GM19238 (cell line): ENCODE measurements around the gene IKZF1.

Experiments used
- DNase-seq: peaks from one replicate; pipeline ENCODE4 v3.0.0; 2011; ENCODE audit warnings: low spot score; ENCODE audit not compliant: insufficient read length

The IKZF1 gene

DNA sequence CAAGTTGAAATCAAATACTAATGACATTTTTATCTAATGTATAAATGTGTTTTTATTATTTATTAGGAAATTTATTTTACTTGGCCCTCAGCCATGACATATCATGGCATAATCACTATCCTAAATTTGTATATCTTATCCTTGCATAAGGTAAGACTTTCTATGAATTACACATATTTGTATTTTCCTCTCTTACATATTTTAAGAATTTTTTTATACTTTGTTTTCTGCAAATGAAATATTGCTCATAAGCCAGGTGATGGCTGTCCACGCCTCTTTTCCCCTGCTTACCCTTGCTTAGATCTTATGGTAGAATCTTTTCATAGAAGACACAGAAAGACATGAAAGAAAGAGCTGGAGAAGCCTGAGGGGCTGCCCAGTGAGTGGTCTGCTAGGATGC lies 48.2 kb downstream of the IKZF1 start:
- DNase-seq: no peak

DNA sequence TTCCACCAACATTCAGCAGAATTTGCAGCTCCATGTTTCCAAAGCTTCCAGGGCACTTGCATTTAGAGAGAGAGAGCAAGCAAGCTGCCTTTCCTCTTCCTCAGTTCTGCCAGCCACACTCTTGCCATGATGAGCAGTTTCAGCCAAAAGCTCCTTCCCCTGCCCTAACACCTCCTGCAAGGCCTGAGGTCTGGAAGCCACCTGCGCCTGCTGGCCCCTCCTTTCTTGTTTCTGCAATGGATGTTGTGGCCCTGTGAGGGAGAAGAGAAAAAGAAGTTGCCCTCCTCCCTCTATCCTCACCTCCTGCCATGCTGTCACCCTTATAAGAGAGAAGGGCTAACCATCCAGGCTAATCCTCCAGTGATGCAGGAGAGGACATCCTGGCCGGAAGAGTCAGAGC lies 48.7 kb downstream of the IKZF1 start:
- no peak for DNase-seq

DNA sequence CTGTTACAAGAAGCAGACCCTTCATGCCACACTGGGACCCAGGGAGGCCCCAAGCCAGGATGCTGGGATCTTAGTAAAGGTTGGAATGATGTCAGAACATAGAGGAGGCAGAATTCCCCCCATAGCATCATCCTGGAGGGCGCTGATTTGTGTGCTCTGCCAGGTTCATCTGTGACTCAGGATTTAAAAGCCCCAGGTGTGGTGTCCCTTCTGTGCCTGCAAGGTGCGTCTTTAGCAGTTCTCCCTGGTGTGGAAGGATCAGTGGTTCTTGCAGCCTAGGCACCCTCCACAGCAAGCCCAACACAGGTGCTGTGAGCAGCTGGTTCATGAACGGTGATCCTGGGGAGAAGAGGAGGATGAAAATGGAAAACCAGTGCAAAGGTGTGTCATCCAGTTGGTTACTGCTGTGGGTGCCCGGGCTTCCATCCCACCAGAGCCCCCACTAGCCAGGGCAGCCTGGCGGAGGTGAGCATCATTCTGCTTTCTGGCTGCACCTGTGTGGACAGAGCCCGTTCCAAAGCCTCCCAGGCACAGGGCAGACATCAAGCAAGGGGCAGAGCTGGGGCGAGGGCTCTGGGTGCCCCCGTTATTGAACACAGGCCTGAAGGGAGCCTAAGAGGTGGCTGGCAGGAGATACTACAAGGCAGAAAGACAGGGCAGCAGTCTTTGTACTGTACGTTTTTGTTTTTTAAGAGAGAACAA lies 49.5 kb downstream of the IKZF1 start:
- no peak for DNase-seq

DNA sequence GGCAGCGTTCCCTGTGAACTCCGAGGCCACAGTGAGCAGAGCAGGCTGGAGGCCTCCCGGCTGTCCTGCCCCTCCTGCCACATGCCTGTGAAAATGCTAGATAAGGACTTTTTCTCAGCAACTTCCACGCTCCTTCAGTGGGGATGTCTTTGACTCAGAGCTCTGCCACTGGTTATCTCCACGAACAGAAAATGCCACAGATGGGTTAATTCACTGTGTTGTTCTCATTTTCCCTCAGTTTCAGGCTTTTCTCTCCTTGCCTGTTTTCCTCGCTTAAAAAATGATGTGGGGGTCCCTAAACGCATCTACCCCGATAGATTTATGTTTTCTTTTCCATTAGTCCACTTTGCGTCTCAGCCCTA lies 51.3 kb downstream of the IKZF1 start:
- no peak for DNase-seq

DNA sequence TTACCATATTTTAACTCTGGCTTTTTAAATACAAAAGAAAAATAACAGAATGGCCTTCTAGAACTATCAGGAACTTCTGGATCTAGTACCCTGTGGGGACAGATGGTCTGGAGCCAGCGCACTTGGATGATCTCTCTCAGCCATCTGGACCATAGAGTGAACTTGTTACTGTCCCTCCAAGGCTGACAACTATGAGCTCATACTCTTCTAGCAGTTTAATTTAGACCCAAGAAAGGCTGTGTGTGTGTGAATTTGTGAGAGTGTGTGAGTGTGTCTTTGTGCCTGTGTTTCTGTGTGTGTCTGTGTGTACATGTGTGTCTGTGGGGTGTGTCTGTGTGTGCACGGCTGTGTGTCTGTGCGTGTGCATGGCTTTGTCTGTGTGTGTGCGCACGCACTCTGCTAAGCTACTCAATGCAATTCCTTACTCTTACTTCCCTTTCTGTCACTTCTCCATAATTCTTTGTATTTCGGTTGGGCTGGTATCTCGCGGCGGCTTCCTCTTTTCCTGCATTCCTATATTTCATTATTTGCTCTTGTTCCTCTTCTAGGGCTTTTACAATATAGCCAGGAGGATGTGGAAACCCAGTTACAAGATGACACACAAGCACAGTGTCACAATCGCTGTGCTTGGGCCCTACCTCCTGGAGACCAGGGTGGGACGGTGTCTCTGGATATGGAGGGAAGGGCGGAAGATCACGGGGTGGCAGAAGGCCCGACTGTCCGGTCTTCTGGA lies 51.9 kb downstream of the IKZF1 start:
- DNase-seq: no peak

DNA sequence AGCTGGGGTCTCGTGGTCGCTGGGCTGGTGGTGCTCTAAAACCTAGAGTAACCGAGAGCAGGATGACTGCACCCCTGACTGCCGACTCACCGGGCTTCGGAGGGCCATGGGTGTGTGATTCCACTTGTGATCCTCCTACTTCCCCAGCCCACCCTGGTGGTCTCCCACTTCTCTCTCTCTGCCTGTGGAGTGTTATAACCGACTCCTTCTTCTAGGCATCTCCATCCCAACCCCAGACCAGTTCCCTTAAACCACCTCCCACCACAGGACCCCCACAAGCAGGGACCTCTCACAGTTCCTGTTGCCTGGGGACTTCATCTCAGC lies 52.4 kb downstream of the IKZF1 start:
- DNase-seq: no peak

DNA sequence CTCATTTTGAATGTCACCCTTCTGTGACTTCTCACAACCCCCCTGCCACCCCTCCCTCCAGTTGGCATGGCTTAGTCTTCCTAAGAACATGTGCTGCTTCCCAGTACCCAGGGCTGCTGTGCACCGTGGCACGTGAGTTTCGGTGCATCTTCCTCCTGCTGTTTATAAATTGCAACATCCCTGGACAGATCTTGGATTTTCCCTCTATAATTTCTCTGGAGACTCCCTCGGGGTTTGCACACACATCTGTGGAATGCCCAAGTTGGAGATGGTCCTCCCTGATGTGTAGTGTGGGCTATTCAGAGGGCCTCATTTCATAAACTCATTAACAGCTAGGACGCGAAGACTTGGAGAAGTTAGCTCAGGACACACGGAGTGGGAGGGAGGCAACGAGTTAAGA lies 52.9 kb downstream of the IKZF1 start:
- DNase-seq: no peak

DNA sequence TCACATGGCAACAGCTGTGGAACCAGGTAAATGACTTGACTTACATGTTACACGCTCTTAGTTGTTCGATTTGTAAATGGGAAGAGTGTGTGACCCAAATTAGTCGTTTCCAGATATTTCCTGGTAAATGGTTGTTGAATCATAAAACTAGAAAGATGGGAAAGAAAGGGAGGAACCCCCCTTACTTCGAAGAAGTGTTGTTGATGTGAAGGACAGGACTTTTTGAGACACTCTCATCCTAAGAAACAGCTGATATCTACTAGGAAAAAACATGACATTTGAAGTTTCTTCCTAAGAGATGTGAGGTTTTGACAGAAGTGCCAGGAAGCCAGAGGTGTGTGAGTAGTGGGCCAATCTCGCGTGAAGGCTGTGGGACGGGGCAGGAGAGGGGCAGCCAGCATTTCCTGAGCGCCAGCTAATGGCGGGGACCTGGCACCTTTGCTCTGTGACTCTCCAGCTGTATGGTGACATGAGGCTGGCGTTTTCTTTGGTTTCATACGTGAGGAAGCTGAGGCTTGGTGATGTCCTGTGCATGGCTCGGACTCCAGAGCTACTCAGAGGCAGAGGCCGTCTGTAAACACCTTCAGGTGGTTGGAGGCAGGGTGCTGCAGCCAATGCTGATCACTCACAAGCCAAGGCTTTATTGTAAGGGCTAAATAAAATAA lies 53.7 kb downstream of the IKZF1 start:
- DNase-seq: no peak

DNA sequence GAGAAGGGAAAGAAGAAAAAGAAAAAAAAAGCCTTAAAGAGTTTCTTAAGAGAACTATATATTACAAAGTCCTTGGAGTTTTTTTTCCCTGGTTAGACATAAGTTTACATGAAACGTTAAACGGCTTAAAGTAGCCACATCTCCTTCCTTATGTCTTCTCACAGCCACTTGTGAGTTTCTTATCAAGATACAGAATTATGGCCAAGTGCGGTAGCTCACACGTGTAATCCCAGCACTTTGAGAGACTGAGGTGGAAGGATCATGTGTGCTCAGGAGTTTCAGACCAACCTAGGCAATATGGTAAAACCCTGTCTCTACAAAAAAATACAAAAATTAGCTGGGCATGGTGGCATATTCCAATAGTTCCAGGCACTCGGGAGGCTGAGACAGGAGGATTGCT lies 54.3 kb downstream of the IKZF1 start:
- no peak for DNase-seq

DNA sequence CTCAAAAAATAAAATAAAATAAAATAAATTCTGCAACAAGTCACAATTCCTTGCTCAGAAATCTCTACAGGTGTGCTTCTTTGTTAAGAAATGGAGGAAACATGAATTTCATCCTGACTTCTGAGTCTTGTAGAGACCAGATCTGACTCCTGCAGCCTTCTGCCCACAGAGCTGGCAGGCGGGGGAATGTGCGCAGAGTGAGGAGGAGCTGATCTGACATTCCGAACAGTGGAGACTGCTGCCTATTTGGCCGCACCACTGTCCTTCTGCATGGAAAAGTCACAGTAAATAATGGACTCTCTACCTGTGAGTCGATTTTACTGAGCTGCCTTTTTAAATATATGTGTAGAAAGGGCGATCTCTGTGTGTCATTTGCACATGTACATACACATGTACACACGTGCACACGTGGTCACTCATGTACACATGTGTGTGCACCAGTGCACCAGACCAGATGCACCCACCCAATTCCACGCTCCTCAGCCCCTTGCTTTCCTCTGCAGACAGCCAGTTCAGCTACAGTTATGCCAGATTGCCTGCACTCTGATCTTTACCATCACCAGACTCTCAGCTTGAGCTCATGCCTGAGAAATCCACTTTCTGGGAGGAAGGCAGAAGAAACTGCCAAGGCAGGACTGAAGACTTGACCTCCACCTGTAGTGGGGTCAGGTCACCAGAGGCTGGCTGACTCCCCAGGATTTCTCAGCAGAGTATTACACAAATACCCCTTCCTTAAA lies 54.9 kb downstream of the IKZF1 start:
- no peak for DNase-seq

DNA sequence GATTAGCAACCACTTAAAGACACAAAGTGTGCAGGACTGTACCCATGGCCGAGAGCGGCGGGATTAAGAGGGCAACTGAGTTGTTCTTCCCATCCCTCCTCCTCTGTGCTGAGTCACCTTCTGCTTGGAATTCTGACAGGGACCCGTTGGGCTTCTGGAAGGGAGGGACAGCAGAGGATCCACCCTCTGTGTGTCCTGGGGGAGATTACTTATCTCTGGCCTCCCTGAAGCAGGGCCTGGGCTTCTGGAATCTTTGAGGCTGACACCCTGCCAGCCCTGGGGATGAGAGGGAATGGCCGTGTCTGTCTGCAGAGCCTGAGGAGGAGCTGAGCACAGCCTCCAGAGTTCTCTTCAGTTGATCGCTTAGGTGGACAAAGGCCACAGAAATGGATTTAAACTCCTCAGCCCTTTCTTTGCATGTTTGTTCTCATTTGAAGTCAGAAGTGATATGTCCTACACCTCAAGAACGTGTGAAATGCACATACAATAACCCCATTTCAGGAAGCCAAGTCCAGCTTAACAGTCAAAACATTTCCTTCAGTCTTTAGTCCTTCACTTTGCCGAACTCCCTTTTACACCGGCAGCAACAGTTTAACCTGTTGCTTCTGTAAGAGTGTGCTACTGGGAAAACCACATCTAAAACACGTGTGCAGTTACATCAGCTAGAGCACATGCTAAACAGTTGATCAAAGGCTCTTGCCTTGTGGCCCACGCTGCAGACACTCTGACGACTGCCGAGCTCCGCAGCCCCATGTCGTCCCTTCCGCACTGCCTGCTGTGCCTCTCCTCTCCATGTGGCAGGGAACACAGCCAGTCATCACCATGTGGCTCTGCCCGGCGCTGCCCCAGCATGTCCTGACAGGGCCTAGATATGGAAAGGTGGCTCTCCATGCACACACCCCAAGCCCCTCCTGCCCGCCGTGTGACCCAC lies 55.7 kb downstream of the IKZF1 start:
- no peak for DNase-seq

DNA sequence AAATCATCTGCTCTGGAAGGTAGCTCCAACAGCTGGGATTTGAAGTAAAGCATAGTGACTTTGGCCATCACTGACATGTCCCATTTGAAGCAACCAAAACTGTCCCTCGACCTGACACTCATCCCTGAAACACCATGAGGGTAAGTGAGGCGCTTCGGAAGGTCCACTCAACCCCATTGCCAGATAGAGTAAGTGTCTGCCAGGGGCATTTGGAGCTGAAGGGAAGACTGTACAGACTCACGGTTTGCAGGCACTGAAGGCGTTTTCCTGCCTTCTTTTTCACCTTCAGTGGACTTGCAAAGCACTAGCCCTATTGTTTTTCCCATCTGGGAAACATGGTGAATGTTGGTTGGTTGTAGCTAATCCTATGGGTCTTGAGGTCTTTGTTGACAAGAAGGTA lies 57.6 kb downstream of the IKZF1 start:
- DNase-seq: no peak

DNA sequence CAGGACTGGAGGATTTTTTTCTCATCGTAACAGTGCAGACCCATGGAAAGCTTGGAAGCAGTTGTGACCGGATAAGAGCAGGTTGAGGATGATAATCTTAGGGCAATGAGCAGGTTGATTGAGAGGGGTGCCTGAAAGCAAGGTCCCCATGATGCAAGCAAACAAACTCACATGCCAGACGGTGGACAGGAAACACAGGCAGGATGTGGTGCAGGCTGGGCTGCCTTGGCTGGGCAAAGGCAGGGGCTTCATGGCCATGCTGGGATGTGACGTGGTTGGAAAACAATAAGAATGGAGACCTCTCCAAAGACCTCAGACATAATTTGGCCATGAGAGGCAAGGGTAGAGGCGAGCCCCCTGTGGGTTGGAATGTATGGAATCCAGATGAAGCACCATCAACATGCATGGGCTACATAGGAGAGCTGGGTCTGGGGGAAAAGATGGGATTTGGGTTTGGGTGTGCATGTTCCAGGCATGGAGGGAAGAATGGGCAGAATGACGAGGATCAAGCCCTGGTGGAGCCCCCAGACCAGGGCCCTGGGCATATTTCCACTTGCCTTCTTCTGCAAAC lies 58.3 kb downstream of the IKZF1 start:
- DNase-seq: no peak

DNA sequence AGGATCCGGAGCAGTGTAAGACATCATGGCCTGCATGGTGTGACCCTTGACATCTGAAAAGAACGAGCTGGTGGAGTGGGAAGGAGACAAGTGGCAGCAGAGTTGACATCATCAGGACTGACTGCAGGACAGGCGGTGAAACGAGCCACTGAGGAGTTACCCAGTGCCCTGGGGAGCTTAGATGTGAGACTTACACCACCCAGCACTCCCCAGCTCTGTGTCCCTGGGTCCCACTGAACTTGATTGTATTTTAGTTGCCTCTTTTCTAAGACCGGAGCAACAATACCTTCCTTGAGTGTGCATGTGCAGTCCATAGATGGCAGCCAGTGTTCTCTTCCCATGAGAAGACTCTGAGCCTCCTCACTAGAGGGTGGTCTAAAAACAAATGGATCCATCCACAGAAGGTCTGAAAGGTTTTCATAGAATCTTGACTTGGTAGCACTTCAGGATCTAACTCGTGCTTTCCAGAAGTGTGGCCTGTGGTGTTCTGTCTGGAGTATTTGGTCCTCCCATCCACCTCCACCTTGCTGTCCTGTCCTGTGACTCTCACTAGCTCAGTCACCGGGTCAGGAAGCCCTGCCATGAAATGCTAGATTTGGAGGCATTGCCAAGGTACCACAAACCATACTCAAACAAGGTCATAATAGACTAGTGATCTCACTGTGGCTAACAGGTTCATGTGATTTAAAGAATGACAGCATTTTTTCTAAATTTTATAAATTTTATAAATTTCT lies 59.0 kb downstream of the IKZF1 start:
- DNase-seq: no peak

DNA sequence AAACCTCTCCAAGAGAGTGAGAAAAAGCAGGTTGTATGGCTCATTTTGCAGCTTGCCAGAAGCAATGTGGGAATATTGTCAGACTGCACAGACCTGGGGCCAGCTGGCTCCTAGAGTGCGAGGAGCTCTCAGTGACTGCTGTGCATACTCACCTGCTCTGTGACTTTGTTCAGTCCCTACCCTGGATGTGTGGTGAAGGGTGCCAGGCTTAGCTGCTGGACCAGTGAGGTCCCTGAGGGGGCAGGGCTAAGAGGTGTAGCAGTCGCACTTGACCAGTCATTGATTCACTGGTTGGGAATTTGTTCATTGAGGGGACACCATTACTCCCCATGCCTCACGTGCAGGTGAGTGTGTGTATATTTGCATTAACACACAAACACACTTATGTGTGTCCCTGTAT lies 60.1 kb downstream of the IKZF1 start:
- DNase-seq: no peak

DNA sequence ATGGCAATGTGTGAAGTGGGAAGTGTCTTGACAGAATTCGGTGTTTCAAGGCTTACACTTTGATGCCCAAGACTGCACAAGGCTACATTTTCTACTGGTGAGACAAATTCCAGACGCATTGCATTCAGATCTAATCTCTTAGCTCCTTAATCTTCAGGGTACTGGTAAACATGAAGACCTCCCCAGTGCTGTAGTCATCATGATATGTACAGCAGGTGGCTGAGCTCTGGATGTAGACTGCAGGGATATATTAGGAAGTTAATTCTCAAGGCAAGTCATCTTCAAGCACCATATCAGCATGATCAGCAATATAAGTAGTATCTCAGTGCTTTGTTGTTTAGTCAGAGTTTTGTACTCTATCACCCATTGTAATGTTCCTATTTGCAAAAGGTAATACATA lies 61.8 kb downstream of the IKZF1 start:
- no peak for DNase-seq

DNA sequence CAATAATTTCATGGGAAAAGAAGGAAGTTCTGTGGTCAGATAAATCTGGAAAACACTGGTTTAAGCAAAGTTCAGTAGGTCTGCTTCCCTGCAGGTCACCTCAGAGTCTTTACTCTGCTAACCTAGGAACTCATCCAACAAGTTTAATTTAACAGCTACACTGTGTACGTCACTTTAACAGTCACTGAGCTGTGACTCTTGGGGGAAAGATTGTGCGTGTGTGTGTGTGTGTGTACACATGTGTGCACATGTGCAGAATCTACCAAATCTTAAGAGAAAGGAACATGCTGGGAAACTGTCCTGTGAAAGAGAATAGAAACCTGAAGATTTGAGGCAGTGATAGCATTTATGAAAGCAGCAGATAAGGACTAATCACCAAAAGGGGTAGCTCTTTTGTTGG lies 62.6 kb downstream of the IKZF1 start:
- DNase-seq: no peak

DNA sequence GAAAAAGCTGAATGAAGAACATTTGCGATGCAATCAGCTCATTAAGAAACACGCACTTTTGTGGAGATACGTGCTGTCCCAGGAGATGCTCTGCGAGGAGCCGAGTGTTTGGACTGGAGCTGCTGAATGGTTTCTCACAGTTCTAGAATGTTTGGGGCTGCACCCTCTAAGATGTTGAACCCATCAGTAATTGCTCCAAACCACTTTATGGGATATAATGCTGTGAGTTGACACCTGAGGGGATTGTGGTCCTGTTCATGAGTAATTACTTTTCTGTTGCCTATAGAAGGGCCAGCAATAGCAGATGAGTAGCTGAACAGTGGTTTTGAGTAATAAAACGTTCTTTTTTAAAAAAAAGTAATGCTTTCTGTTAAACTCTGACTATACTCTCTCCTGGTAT lies 63.1 kb downstream of the IKZF1 start:
- no peak for DNase-seq

DNA sequence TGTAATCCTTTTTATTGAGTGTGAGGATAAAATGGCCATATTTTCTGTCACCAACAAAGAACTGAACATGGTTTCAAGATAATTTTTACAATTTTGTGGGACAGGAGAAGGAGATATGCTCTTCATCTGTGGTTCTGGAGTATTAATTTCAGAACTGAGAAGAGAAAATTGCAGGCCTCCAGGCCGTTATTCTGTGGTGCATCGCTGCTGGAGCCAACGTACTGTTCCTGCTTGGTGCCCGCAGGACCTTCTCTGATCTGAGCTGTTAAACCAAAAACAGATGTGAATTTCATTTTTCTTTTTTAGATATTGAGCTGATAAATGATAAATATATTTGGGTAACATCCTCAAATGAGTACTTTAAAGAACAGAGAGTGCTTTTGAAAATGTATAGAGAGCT lies 63.9 kb downstream of the IKZF1 start:
- DNase-seq: no peak
